Mucosa of stomach (tissue), 1 donor: ENCODE data around the gene ARHGAP27.

Experiments
- H3K27me3 ChIP-seq: one replicate; pipeline ENCODE4 v1.7.0; 2013; ENCODE audit warnings: mild to moderate bottlenecking, low read length; ENCODE audit not compliant: control insufficient read depth, insufficient read depth
- H3K36me3 ChIP-seq: one replicate; pipeline ENCODE4 v1.7.0; 2013; ENCODE audit warnings: low read length; ENCODE audit not compliant: control insufficient read depth, insufficient read depth
- H3K4me1 ChIP-seq: one replicate; pipeline ENCODE4 v1.7.0; 2013; ENCODE audit warnings: mild to moderate bottlenecking, low read length; ENCODE audit not compliant: control insufficient read depth, insufficient read depth
- H3K4me3 ChIP-seq: one replicate; pipeline ENCODE4 v1.7.0; 2013; ENCODE audit warnings: low read length
- H3K9ac ChIP-seq: one replicate; pipeline ENCODE4 v1.7.0; 2013; ENCODE audit warnings: mild to moderate bottlenecking, low read length, moderate library complexity
- H3K9me3 ChIP-seq: one replicate; pipeline ENCODE4 v1.7.0; 2013; ENCODE audit warnings: mild to moderate bottlenecking, low read length, moderate library complexity; ENCODE audit not compliant: control insufficient read depth
- donor health status: Pancreatic carcinoma.

ARHGAP27 gene

GRCh38 chr17:45433159-45433535, 477 bp upstream of the ARHGAP27 start:
- Histone ChIP-seq H3K9ac (no peak overlapping the region), H3K36me3 (no peaks in the 10 kb centered on the region), H3K4me3 (no peak overlapping the region), H3K4me1 (peaks cover 28% of the 10 kb centered on the region), H3K9me3 (no peaks in the 10 kb centered on the region), H3K27me3 (peaks cover 28% of the 10 kb centered on the region)

- H3K4me1 ChIP-seq = peaks cover 38% of the 10 kb centered on the region
- H3K36me3 ChIP-seq = no peaks in the 10 kb centered on the region
- H3K9me3 ChIP-seq = no peaks in the 10 kb centered on the region
- no peak overlapping the region for H3K4me3 ChIP-seq
- H3K9ac ChIP-seq = peak overlapping the region; percentile 70
- H3K27me3 ChIP-seq = peaks cover 28% of the 10 kb centered on the region
Observed at GRCh38 chr17:45431531-45432404, 902 bp downstream of the ARHGAP27 start.

GRCh38 chr17:45430738-45431530, 1.7 kb downstream of the ARHGAP27 start:
- Histone ChIP-seq H3K9me3 (no peaks in the 10 kb centered on the region), H3K4me1 (peaks cover 44% of the 10 kb centered on the region), H3K4me3 (peak overlapping the region; percentile 41), H3K9ac (peak overlapping the region; percentile 61), H3K27me3 (peaks cover 28% of the 10 kb centered on the region), H3K36me3 (no peaks in the 10 kb centered on the region)

GRCh38 chr17:45430006-45430737, 2.5 kb downstream of the ARHGAP27 start:
- Histone ChIP-seq H3K9me3 (no peaks in the 10 kb centered on the region), H3K9ac (peak overlapping the region; percentile 57), H3K4me1 (peaks cover 47% of the 10 kb centered on the region), H3K36me3 (no peaks in the 10 kb centered on the region), H3K27me3 (peaks cover 28% of the 10 kb centered on the region), H3K4me3 (peak overlapping the region; percentile 41)

GRCh38 chr17:45429339-45430005, 3.2 kb downstream of the ARHGAP27 start:
- Histone ChIP-seq H3K27me3 (peaks cover 28% of the 10 kb centered on the region), H3K4me3 (no peak overlapping the region), H3K9me3 (no peaks in the 10 kb centered on the region), H3K36me3 (no peaks in the 10 kb centered on the region), H3K4me1 (peaks cover 47% of the 10 kb centered on the region), H3K9ac (no peak overlapping the region)

GRCh38 chr17:45428931-45429338, 3.7 kb downstream of the ARHGAP27 start:
- H3K9ac ChIP-seq = no peak overlapping the region
- H3K4me3 ChIP-seq = no peak overlapping the region
- H3K4me1 ChIP-seq = peaks cover 47% of the 10 kb centered on the region
- no peaks in the 10 kb centered on the region for H3K9me3 ChIP-seq
- no peaks in the 10 kb centered on the region for H3K36me3 ChIP-seq
- peaks cover 28% of the 10 kb centered on the region for H3K27me3 ChIP-seq

- no peak overlapping the region for H3K4me3 ChIP-seq
- H3K9ac ChIP-seq = no peak overlapping the region
- peaks cover 47% of the 10 kb centered on the region for H3K4me1 ChIP-seq
- peaks cover 28% of the 10 kb centered on the region for H3K27me3 ChIP-seq
- no peaks in the 10 kb centered on the region for H3K9me3 ChIP-seq
- H3K36me3 ChIP-seq = no peaks in the 10 kb centered on the region
Observed at GRCh38 chr17:45428050-45428617, 4.5 kb downstream of the ARHGAP27 start.

GRCh38 chr17:45427181-45427835, 5.4 kb downstream of the ARHGAP27 start:
- Histone ChIP-seq H3K27me3 (peaks cover 28% of the 10 kb centered on the region), H3K9ac (no peak overlapping the region), H3K4me1 (peaks cover 47% of the 10 kb centered on the region), H3K9me3 (no peaks in the 10 kb centered on the region), H3K4me3 (no peak overlapping the region), H3K36me3 (no peaks in the 10 kb centered on the region)

GRCh38 chr17:45426561-45426960, 6.1 kb downstream of the ARHGAP27 start:
- H3K27me3 ChIP-seq = peaks cover 27% of the 10 kb centered on the region
- H3K9me3 ChIP-seq = no peaks in the 10 kb centered on the region
- peaks cover 47% of the 10 kb centered on the region for H3K4me1 ChIP-seq
- no peaks in the 10 kb centered on the region for H3K36me3 ChIP-seq
- no peak overlapping the region for H3K9ac ChIP-seq
- no peak overlapping the region for H3K4me3 ChIP-seq

GRCh38 chr17:45425984-45426413, 6.7 kb downstream of the ARHGAP27 start:
- H3K9ac ChIP-seq = no peak overlapping the region
- no peaks in the 10 kb centered on the region for H3K36me3 ChIP-seq
- peaks cover 43% of the 10 kb centered on the region for H3K4me1 ChIP-seq
- H3K4me3 ChIP-seq = no peak overlapping the region
- H3K27me3 ChIP-seq = peaks cover 22% of the 10 kb centered on the region
- no peaks in the 10 kb centered on the region for H3K9me3 ChIP-seq
